Measurements from ENCODE around the gene C8G. TPM values are rescaled to one million over a fixed set of nuclear protein-coding genes. Genes with fewer than 3 reads are reported as not detected.

The C8G gene
- total RNA-seq, 1 experiment from 2014 or later = 2.9 TPM

GRCh38 chr9:136960938-136961275 is 15.9 kb downstream of the C8G start:
- ChIA-PET POLR2A (no interaction called here), CTCF (interaction anchor here (0.7 kb wide), 1 partner anchor 13 kb away, joined by 3 read pairs; no protein-coding TSS in a partner anchor)
- no peak for DNase-seq (ENCODE audit: low read depth, low spot score)
- intact Hi-C loops (cut with micrococcal nuclease; ENCODE audit: unreplicated experiment) (no loop called here), in situ Hi-C loops (cut with HindIII; ENCODE audit: low pct_unique_long_range_greater_than_20kb, low sequenced_read_pairs) (no loop called here)
- TF ChIP-seq REST (IDR thresholded peaks at IDR 0.05; ENCODE audit: insufficient read depth in 1 of 2, low read depth in 2 of 2, low read length in 1 of 2) (no peak), CTCF (IDR thresholded peaks at IDR 0.05) (no peak), POLR2AphosphoS5 (IDR thresholded peaks at IDR 0.05; ENCODE audit: low read depth, low read length) (no peak), TCF7L2 (IDR thresholded peaks at IDR 0.05; ENCODE audit: low read depth, low read length) (no peak), SIN3A (IDR thresholded peaks at IDR 0.05; ENCODE audit: borderline replicate concordance, insufficient read depth, low read depth, low read length) (no peak)
- Histone ChIP-seq H3K27me3 (ENCODE audit: control insufficient read depth, insufficient read depth, low read length) (no peaks in the 10 kb centered on the region), H3K4me3 (ENCODE audit: low read depth in 2 of 2, low read length in 2 of 2) (no peak overlapping the region), H3K27ac (ENCODE audit: low read length) (no peak overlapping the region), H3K9me3 (ENCODE audit: control insufficient read depth, insufficient read depth, low read depth, low read length) (no peaks in the 10 kb centered on the region), H3K36me3 (ENCODE audit: control insufficient read depth, insufficient read depth, low read length) (no peaks in the 10 kb centered on the region), H3K4me1 (ENCODE audit: control insufficient read depth, insufficient read depth, low read length) (peaks cover 5% of the 10 kb centered on the region; the same call in 1 of the 2 replicates)
- no peak for ATAC-seq
- no TSS peak for BruUV-seq (replicated peaks)

- POLR2A ChIA-PET = no interaction called here
- H3K27ac ChIP-seq (ENCODE audit: low read length) = no peak overlapping the region
- no TSS peak for BruUV-seq (replicated peaks)
- no peaks in the 10 kb centered on the region for H3K9me3 ChIP-seq (ENCODE audit: control insufficient read depth, insufficient read depth, low read depth, low read length)
- no peaks in the 10 kb centered on the region for H3K36me3 ChIP-seq (ENCODE audit: control insufficient read depth, insufficient read depth, low read length)
- peaks cover 5% of the 10 kb centered on the region; the same call in 1 of the 2 replicates for H3K4me1 ChIP-seq (ENCODE audit: control insufficient read depth, insufficient read depth, low read length)
- no peak overlapping the region for H3K4me3 ChIP-seq (ENCODE audit: low read depth in 2 of 2, low read length in 2 of 2)
- no peak for TF ChIP-seq SIN3A (IDR thresholded peaks at IDR 0.05; ENCODE audit: borderline replicate concordance, insufficient read depth, low read depth, low read length)
- CTCF ChIA-PET = interaction anchor here (0.7 kb wide), 1 partner anchor 14 kb away, joined by 3 read pairs; no protein-coding TSS in a partner anchor
- intact Hi-C loops (cut with micrococcal nuclease; ENCODE audit: unreplicated experiment) (no loop called here), in situ Hi-C loops (cut with HindIII; ENCODE audit: low pct_unique_long_range_greater_than_20kb, low sequenced_read_pairs) (no loop called here)
- no peaks in the 10 kb centered on the region for H3K27me3 ChIP-seq (ENCODE audit: control insufficient read depth, insufficient read depth, low read length)
- ATAC-seq (no peak; the same call in 1 of the 2 replicates), DNase-seq (ENCODE audit: low read depth, low spot score) (no peak)
Observed at GRCh38 chr9:136961279-136962065, 16.4 kb downstream of the C8G start.

GRCh38 chr9:136962163-136962562 is 17.1 kb downstream of the C8G start:
- no peak for TF ChIP-seq CTCF (IDR thresholded peaks at IDR 0.05)
- TF ChIP-seq POLR2AphosphoS5 (IDR thresholded peaks at IDR 0.05; ENCODE audit: low read depth, low read length) = no peak
- TF ChIP-seq REST (IDR thresholded peaks at IDR 0.05; ENCODE audit: insufficient read depth in 1 of 2, low read depth in 2 of 2, low read length in 1 of 2) = no peak
- no peak for TF ChIP-seq TCF7L2 (IDR thresholded peaks at IDR 0.05; ENCODE audit: low read depth, low read length)
- no peak for TF ChIP-seq SIN3A (IDR thresholded peaks at IDR 0.05; ENCODE audit: borderline replicate concordance, insufficient read depth, low read depth, low read length)
- Histone ChIP-seq H3K27me3 (ENCODE audit: control insufficient read depth, insufficient read depth, low read length) (no peaks in the 10 kb centered on the region), H3K4me1 (ENCODE audit: control insufficient read depth, insufficient read depth, low read length) (peaks cover 5% of the 10 kb centered on the region; the same call in 1 of the 2 replicates), H3K9me3 (ENCODE audit: control insufficient read depth, insufficient read depth, low read depth, low read length) (no peaks in the 10 kb centered on the region), H3K4me3 (ENCODE audit: low read depth in 2 of 2, low read length in 2 of 2) (no peak overlapping the region), H3K36me3 (ENCODE audit: control insufficient read depth, insufficient read depth, low read length) (no peaks in the 10 kb centered on the region), H3K27ac (ENCODE audit: low read length) (no peak overlapping the region)
- DNase-seq (ENCODE audit: low read depth, low spot score) (no peak), ATAC-seq (no peak)
- in situ Hi-C loops (cut with HindIII; ENCODE audit: low pct_unique_long_range_greater_than_20kb, low sequenced_read_pairs) = no loop called here
- POLR2A ChIA-PET = no interaction called here
- CTCF ChIA-PET = no interaction called here
- no TSS peak for BruUV-seq (replicated peaks)
- intact Hi-C loops (cut with micrococcal nuclease; ENCODE audit: unreplicated experiment) = no loop called here
